OCI-LY1 (cell line): ENCODE results near the gene TCF4.

ENCODE experiments used
- H2AFZ ChIP-seq: fragments of 200-600 bp; sonication (generic), shearing (Covaris generic); 2 replicates; pipeline ENCODE4 v1.6.0; 2014; ENCODE audit warnings: antibody characterized with exemption, mild to moderate bottlenecking, low read length
- H3F3A ChIP-seq: fragments of 200-600 bp; sonication (generic), shearing (Covaris generic); 2 replicates; pipeline ENCODE4 v1.6.0; 2014; ENCODE audit warnings: mild to moderate bottlenecking, antibody characterized with exemption, low read length, moderate library complexity; ENCODE audit not compliant: insufficient read depth
- H3K27ac ChIP-seq: fragments of 200-600 bp; sonication (generic); 2 replicates; pipeline ENCODE4 v1.5.1; 2014; ENCODE audit warnings: low read length, mixed run types, mild to moderate bottlenecking, low read depth; ENCODE audit not compliant: poor library complexity, severe bottlenecking
- H3K27me3 ChIP-seq: fragments of 200-600 bp; sonication (generic); 2 replicates; pipeline ENCODE4 v1.6.0; 2014; ENCODE audit warnings: antibody characterized with exemption, mild to moderate bottlenecking, low read length, moderate library complexity; ENCODE audit not compliant: insufficient read depth
- H3K36me3 ChIP-seq: fragments of 200-600 bp; sonication (generic); 2 replicates; pipeline ENCODE4 v1.6.1; 2014; ENCODE audit warnings: mild to moderate bottlenecking, antibody characterized with exemption, low read length, moderate library complexity, mixed read lengths; ENCODE audit not compliant: insufficient read depth
- H3K4me1 ChIP-seq: fragments of 200-600 bp; sonication (generic); 2 replicates; pipeline ENCODE4 v1.5.1; 2014; ENCODE audit warnings: mild to moderate bottlenecking, low read length, moderate library complexity; ENCODE audit not compliant: insufficient read depth, severe bottlenecking
- H3K4me2 ChIP-seq: fragments of 200-600 bp; sonication (generic), shearing (Covaris generic); 2 replicates; pipeline ENCODE4 v1.6.1; 2014; ENCODE audit warnings: low read length
- H3K4me3 ChIP-seq: fragments of 200-600 bp; sonication (generic); 2 replicates; pipeline ENCODE4 v1.5.1; 2014; ENCODE audit warnings: low read length, low read depth, mild to moderate bottlenecking, mixed read lengths; ENCODE audit not compliant: poor library complexity, severe bottlenecking
- H3K79me2 ChIP-seq: fragments of 200-600 bp; shearing (Covaris generic); 2 replicates; pipeline ENCODE4 v1.6.1; 2016; ENCODE audit warnings: mixed run types, low read length, mixed read lengths; ENCODE audit not compliant: insufficient read depth
- H3K9ac ChIP-seq: fragments of 200-600 bp; sonication (generic), shearing (Covaris generic); 2 replicates; pipeline ENCODE4 v1.6.1; 2014; ENCODE audit warnings: mild to moderate bottlenecking, low read length, mixed read lengths
- H3K9me2 ChIP-seq: fragments of 200-600 bp; sonication (generic), shearing (Covaris generic); 2 replicates; pipeline ENCODE4 v1.6.1; 2014; ENCODE audit warnings: low read depth, mild to moderate bottlenecking, low read length, mixed read lengths
- H3K9me3 ChIP-seq: fragments of 200-600 bp; shearing (Covaris generic); 2 replicates; pipeline ENCODE4 v1.6.1; 2014; ENCODE audit warnings: low read length, mixed read lengths
- H4K20me1 ChIP-seq: fragments of 200-600 bp; sonication (generic), shearing (Covaris generic); 2 replicates; pipeline ENCODE4 v1.6.0; 2016; ENCODE audit warnings: mild to moderate bottlenecking, low read length; ENCODE audit not compliant: insufficient read depth
- EZH2 ChIP-seq: fragments of 200-600 bp; sonication (generic), shearing (Covaris generic); IDR thresholded peaks from 2 replicates; pipeline ENCODE4 v1.8.0; 2017; ENCODE audit warnings: borderline replicate concordance, mixed run types, mild to moderate bottlenecking, antibody characterized with exemption, low read length, moderate library complexity, mixed read lengths
- TF ChIP-seq, protein P1 (sequence below): fragments of 200-600 bp; sonication (generic), shearing (Covaris generic); IDR thresholded peaks from 2 replicates; pipeline ENCODE4 v1.5.1; 2017; ENCODE audit warnings: mild to moderate bottlenecking, antibody characterized with exemption, low read length, moderate library complexity, mixed read lengths

Gene TCF4

GRCh38 chr18:55251254-55251971 lies 336.6 kb downstream of the TCF4 start:
- H3K27ac ChIP-seq = no peak overlapping the region
- TF ChIP-seq, protein P1, sequence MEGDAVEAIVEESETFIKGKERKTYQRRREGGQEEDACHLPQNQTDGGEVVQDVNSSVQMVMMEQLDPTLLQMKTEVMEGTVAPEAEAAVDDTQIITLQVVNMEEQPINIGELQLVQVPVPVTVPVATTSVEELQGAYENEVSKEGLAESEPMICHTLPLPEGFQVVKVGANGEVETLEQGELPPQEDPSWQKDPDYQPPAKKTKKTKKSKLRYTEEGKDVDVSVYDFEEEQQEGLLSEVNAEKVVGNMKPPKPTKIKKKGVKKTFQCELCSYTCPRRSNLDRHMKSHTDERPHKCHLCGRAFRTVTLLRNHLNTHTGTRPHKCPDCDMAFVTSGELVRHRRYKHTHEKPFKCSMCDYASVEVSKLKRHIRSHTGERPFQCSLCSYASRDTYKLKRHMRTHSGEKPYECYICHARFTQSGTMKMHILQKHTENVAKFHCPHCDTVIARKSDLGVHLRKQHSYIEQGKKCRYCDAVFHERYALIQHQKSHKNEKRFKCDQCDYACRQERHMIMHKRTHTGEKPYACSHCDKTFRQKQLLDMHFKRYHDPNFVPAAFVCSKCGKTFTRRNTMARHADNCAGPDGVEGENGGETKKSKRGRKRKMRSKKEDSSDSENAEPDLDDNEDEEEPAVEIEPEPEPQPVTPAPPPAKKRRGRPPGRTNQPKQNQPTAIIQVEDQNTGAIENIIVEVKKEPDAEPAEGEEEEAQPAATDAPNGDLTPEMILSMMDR = no peak
- no peak for TF ChIP-seq EZH2
- peaks cover 4% of the 10 kb centered on the region; the same call in 1 of the 2 replicates for H3K9me3 ChIP-seq
- no peak overlapping the region for H3K4me3 ChIP-seq
- no peaks in the 10 kb centered on the region for H3F3A ChIP-seq
- H3K27me3 ChIP-seq = no peaks in the 10 kb centered on the region
- H3K9ac ChIP-seq = no peak overlapping the region
- no peak overlapping the region for H3K4me2 ChIP-seq
- no peaks in the 10 kb centered on the region for H3K79me2 ChIP-seq
- H2AFZ ChIP-seq = no peak overlapping the region
- H3K4me1 ChIP-seq = peaks cover 2% of the 10 kb centered on the region
- no peaks in the 10 kb centered on the region for H3K9me2 ChIP-seq
- no peaks in the 10 kb centered on the region for H4K20me1 ChIP-seq
- peaks cover 87% of the 10 kb centered on the region for H3K36me3 ChIP-seq

- Histone ChIP-seq H3K36me3 (peaks cover 81% of the 10 kb centered on the region), H3K9me3 (peaks cover 4% of the 10 kb centered on the region; the same call in 1 of the 2 replicates), H3K27ac (no peak overlapping the region), H3K9me2 (no peaks in the 10 kb centered on the region), H3K9ac (no peak overlapping the region), H3K4me3 (no peak overlapping the region), H3F3A (no peaks in the 10 kb centered on the region), H3K4me2 (no peak overlapping the region), H2AFZ (no peak overlapping the region), H3K79me2 (no peaks in the 10 kb centered on the region), H4K20me1 (no peaks in the 10 kb centered on the region), H3K4me1 (peaks cover 5% of the 10 kb centered on the region), H3K27me3 (no peaks in the 10 kb centered on the region)
- TF ChIP-seq, protein P1 = no peak
- TF ChIP-seq EZH2 = no peak
These were observed 337.2 kb downstream of the TCF4 start for GRCh38 chr18:55250768-55251173.

- H2AFZ ChIP-seq = no peak overlapping the region
- no peaks in the 10 kb centered on the region for H3K27me3 ChIP-seq
- H3K4me3 ChIP-seq = no peak overlapping the region
- H3K36me3 ChIP-seq = peaks cover 79% of the 10 kb centered on the region
- TF ChIP-seq, protein P1 = no peak
- TF ChIP-seq EZH2 = no peak
- H3K4me1 ChIP-seq = peaks cover 15% of the 10 kb centered on the region
- no peaks in the 10 kb centered on the region for H3K79me2 ChIP-seq
- peaks cover 3% of the 10 kb centered on the region; the same call in 1 of the 2 replicates for H3K9me3 ChIP-seq
- H3K27ac ChIP-seq = no peak overlapping the region
- no peak overlapping the region for H3K4me2 ChIP-seq
- H3K9me2 ChIP-seq = no peaks in the 10 kb centered on the region
- H4K20me1 ChIP-seq = no peaks in the 10 kb centered on the region
- H3F3A ChIP-seq = no peaks in the 10 kb centered on the region
- no peak overlapping the region for H3K9ac ChIP-seq
These were observed 338.4 kb downstream of the TCF4 start for GRCh38 chr18:55249550-55249949.
